Endothelial cell (in vitro differentiated cells): Measurements from ENCODE around the gene CCP110. TPM values are rescaled to one million over a fixed set of nuclear protein-coding genes. Genes with fewer than 3 reads are reported as not detected.

ENCODE experiments used
- DNase-seq: peaks from one replicate; pipeline ENCODE4 v3.0.0; 2021; ENCODE audit warnings: low spot score
- H3K27ac Mint-ChIP-seq: one replicate; pipeline ENCODE4 v1.8.0; 2021; ENCODE audit warnings: mixed read lengths, inconsistent platforms; ENCODE audit not compliant: unreplicated experiment
- H3K27me3 Mint-ChIP-seq: one replicate; pipeline ENCODE4 v1.8.0; 2021; ENCODE audit warnings: mild to moderate bottlenecking, moderate library complexity, mixed read lengths, inconsistent platforms; ENCODE audit not compliant: unreplicated experiment
- H3K36me3 Mint-ChIP-seq: one replicate; pipeline ENCODE4 v1.8.0; 2021; ENCODE audit warnings: mild to moderate bottlenecking, low read depth, mixed read lengths, inconsistent platforms; ENCODE audit not compliant: unreplicated experiment
- H3K4me1 Mint-ChIP-seq: one replicate; pipeline ENCODE4 v1.8.0; 2021; ENCODE audit warnings: mild to moderate bottlenecking, mixed read lengths, inconsistent platforms; ENCODE audit not compliant: unreplicated experiment
- H3K4me3 Mint-ChIP-seq: one replicate; pipeline ENCODE4 v1.8.0; 2021; ENCODE audit warnings: mild to moderate bottlenecking, mixed read lengths, inconsistent platforms; ENCODE audit not compliant: unreplicated experiment
- H3K9me3 Mint-ChIP-seq: one replicate; pipeline ENCODE4 v1.8.0; 2021; ENCODE audit warnings: mixed read lengths, inconsistent platforms; ENCODE audit not compliant: unreplicated experiment
- CTCF ChIP-seq: fragments of 200-600 bp; sonication (generic); IDR thresholded peaks from one replicate; pipeline ENCODE4 v1.5.0; 2021; ENCODE audit warnings: antibody characterized with exemption; ENCODE audit not compliant: unreplicated experiment
- total RNA-seq: library from RNA; stranded (reverse); fragmentation: NEBNext Ultra II Directional; extraction: Animal tissue kit (Norgen Biotek cat#: 25700); gene quantifications from one replicate; pipeline ENCODE4 v1.2.1, GENCODE V29; 2021; ENCODE audit not compliant: unreplicated experiment

The CCP110 gene
- total RNA-seq, 1 donor from 2014 or later: 6.8 TPM

GRCh38 chr16:19573997-19574396 is 50.3 kb downstream of the CCP110 start:
- TF ChIP-seq CTCF: no peak
- no peaks in the 10 kb centered on the region for H3K27me3 Mint-ChIP-seq
- H3K4me1 Mint-ChIP-seq: peaks cover 4% of the 10 kb centered on the region
- no peaks in the 10 kb centered on the region for H3K9me3 Mint-ChIP-seq
- H3K27ac Mint-ChIP-seq: peak overlapping the region; percentile 48
- H3K36me3 Mint-ChIP-seq: peaks cover 35% of the 10 kb centered on the region
- H3K4me3 Mint-ChIP-seq: no peak overlapping the region
- no peak for DNase-seq

GRCh38 chr16:19574615-19575014 is 50.9 kb downstream of the CCP110 start:
- peaks cover 4% of the 10 kb centered on the region for H3K4me1 Mint-ChIP-seq
- H3K9me3 Mint-ChIP-seq: no peaks in the 10 kb centered on the region
- no peak for DNase-seq
- no peaks in the 10 kb centered on the region for H3K27me3 Mint-ChIP-seq
- no peak for TF ChIP-seq CTCF
- H3K27ac Mint-ChIP-seq: no peak overlapping the region
- peaks cover 36% of the 10 kb centered on the region for H3K36me3 Mint-ChIP-seq
- H3K4me3 Mint-ChIP-seq: no peak overlapping the region

- no peak overlapping the region for H3K27ac Mint-ChIP-seq
- peaks cover 4% of the 10 kb centered on the region for H3K4me1 Mint-ChIP-seq
- no peaks in the 10 kb centered on the region for H3K27me3 Mint-ChIP-seq
- peaks cover 51% of the 10 kb centered on the region for H3K36me3 Mint-ChIP-seq
- H3K9me3 Mint-ChIP-seq: no peaks in the 10 kb centered on the region
- no peak for TF ChIP-seq CTCF
- H3K4me3 Mint-ChIP-seq: peak overlapping the region; percentile 82
- DNase-seq: no peak
Observed at GRCh38 chr16:19578378-19578971, 54.7 kb downstream of the CCP110 start.

- no peak for DNase-seq
- no peak overlapping the region for H3K27ac Mint-ChIP-seq
- H3K9me3 Mint-ChIP-seq: no peaks in the 10 kb centered on the region
- H3K4me3 Mint-ChIP-seq: no peak overlapping the region
- peaks cover 33% of the 10 kb centered on the region for H3K36me3 Mint-ChIP-seq
- TF ChIP-seq CTCF: no peak
- peaks cover 8% of the 10 kb centered on the region for H3K4me1 Mint-ChIP-seq
- H3K27me3 Mint-ChIP-seq: no peaks in the 10 kb centered on the region
Observed at GRCh38 chr16:19582050-19582831, 58.5 kb downstream of the CCP110 start.

- no peaks in the 10 kb centered on the region for H3K27me3 Mint-ChIP-seq
- peaks cover 28% of the 10 kb centered on the region for H3K36me3 Mint-ChIP-seq
- no peaks in the 10 kb centered on the region for H3K9me3 Mint-ChIP-seq
- TF ChIP-seq CTCF: peak; percentile 75
- peaks cover 12% of the 10 kb centered on the region for H3K4me1 Mint-ChIP-seq
- H3K4me3 Mint-ChIP-seq: no peak overlapping the region
- peak overlapping the region; percentile 65 for H3K27ac Mint-ChIP-seq
- DNase-seq: peak; percentile 20
Observed at GRCh38 chr16:19583665-19584300, 60.0 kb downstream of the CCP110 start.
